Measurements from ENCODE around the gene COMMD7.
"Not testable (repeated sequence)": the region's sequence is repeated elsewhere in the genome, so short reads cannot be mapped to it uniquely, and the experiment has no call there.

COMMD7 gene

DNA sequence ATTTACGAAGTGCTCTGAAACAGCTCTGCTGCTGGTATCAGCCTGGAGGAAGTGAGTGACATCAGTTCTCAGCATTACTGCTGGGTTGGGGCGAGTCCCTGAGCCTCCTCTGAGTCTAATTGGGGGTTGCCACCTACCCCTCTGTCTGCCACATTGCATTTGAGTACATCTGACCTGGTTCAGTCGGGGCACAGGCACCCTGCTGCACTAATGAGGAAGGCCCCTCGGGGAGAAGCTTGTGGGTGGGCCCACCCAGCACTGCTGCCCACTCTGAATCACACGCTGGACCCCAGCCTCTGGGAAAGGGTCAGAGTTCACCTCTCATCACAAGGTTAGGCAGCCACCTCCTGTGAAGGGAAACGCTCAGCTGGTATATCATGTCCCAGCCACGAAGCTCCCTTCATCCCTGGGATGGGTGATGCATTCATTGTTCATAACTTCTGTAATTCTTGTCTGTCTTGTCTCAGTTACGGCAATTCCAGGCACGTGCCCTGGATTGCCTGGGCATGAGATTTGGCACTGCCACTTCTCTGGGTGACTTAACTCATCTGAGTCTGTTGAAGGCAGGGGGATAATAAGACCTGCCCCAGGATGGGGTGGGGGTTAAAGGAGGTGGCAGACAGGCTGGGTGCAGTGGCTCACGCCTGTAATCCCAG is 32.2 kb upstream of the COMMD7 start:
- H3K27ac Mint-ChIP-seq = no peak overlapping the region

GRCh38 chr20:32773855-32774254 is 30.6 kb upstream of the COMMD7 start:
- H3K27me3 Mint-ChIP-seq = no peaks in the 10 kb centered on the region
- no peak overlapping the region for H3K4me3 Mint-ChIP-seq
- no peak overlapping the region for H3K27ac Mint-ChIP-seq
- peaks cover 48% of the 10 kb centered on the region for H3K4me1 Mint-ChIP-seq (ENCODE audit: low read depth)
- no peaks in the 10 kb centered on the region for H3K9me3 Mint-ChIP-seq (ENCODE audit: low read depth)
- no peaks in the 10 kb centered on the region for H3K36me3 Mint-ChIP-seq

More for the DNA sequence above, 32.2 kb upstream of the COMMD7 start:
- no peaks in the 10 kb centered on the region for H3K9me3 Mint-ChIP-seq (ENCODE audit: low read depth)
- H3K36me3 Mint-ChIP-seq = no peaks in the 10 kb centered on the region
- no peaks in the 10 kb centered on the region for H3K27me3 Mint-ChIP-seq
- H3K4me3 Mint-ChIP-seq = no peak overlapping the region
- H3K4me1 Mint-ChIP-seq (ENCODE audit: low read depth) = peaks cover 48% of the 10 kb centered on the region

GRCh38 chr20:32773223-32773622 is 30.0 kb upstream of the COMMD7 start:
- no peak overlapping the region for H3K4me3 Mint-ChIP-seq

DNA sequence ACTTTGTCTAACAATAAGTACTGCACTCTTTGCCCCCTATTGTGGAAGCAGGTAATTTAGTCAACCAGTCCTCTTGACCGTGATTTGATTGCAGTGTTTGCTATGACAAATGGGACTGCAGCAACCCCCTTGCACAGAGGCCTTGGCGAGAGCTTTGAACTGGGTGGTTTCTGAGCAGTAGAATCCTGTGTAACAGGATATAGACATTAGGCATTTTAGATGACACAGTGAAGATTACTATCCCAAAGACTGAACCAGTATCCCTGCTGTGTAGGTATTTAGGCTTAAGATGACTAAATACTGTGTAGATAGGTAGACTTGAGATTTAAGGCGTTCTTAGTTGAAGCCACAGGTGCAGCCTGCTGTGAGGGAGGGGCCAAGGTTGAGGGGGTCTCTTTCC is 28.8 kb upstream of the COMMD7 start:
- Mint-ChIP-seq H3K36me3 (no peaks in the 10 kb centered on the region), H3K27ac (peak overlapping the region; percentile 77), H3K4me1 (ENCODE audit: low read depth) (peaks cover 44% of the 10 kb centered on the region), H3K27me3 (no peaks in the 10 kb centered on the region), H3K9me3 (ENCODE audit: low read depth) (no peaks in the 10 kb centered on the region), H3K4me3 (no peak overlapping the region)

More at GRCh38 chr20:32773223-32773622, 30.0 kb upstream of the COMMD7 start:
- Mint-ChIP-seq H3K27ac (peak overlapping the region; percentile 22), H3K9me3 (ENCODE audit: low read depth) (no peaks in the 10 kb centered on the region), H3K36me3 (no peaks in the 10 kb centered on the region), H3K4me1 (ENCODE audit: low read depth) (peaks cover 45% of the 10 kb centered on the region), H3K27me3 (no peaks in the 10 kb centered on the region)

- no peak overlapping the region for H3K4me3 Mint-ChIP-seq
- H3K36me3 Mint-ChIP-seq = no peaks in the 10 kb centered on the region
- H3K9me3 Mint-ChIP-seq (ENCODE audit: low read depth) = no peaks in the 10 kb centered on the region
- no peak overlapping the region for H3K27ac Mint-ChIP-seq
- no peaks in the 10 kb centered on the region for H3K27me3 Mint-ChIP-seq
- H3K4me1 Mint-ChIP-seq (ENCODE audit: low read depth) = peaks cover 26% of the 10 kb centered on the region
These were observed 24.3 kb upstream of the COMMD7 start for GRCh38 chr20:32767418-32768198.

- not testable (repeated sequence) for H3K27me3 Mint-ChIP-seq; H3K27ac Mint-ChIP-seq; H3K36me3 Mint-ChIP-seq; H3K9me3 Mint-ChIP-seq (ENCODE audit: low read depth); H3K4me3 Mint-ChIP-seq
- H3K4me1 Mint-ChIP-seq (ENCODE audit: low read depth) = peaks cover 14% of the 10 kb centered on the region
These were observed 22.1 kb upstream of the COMMD7 start for GRCh38 chr20:32765230-32765875.

DNA sequence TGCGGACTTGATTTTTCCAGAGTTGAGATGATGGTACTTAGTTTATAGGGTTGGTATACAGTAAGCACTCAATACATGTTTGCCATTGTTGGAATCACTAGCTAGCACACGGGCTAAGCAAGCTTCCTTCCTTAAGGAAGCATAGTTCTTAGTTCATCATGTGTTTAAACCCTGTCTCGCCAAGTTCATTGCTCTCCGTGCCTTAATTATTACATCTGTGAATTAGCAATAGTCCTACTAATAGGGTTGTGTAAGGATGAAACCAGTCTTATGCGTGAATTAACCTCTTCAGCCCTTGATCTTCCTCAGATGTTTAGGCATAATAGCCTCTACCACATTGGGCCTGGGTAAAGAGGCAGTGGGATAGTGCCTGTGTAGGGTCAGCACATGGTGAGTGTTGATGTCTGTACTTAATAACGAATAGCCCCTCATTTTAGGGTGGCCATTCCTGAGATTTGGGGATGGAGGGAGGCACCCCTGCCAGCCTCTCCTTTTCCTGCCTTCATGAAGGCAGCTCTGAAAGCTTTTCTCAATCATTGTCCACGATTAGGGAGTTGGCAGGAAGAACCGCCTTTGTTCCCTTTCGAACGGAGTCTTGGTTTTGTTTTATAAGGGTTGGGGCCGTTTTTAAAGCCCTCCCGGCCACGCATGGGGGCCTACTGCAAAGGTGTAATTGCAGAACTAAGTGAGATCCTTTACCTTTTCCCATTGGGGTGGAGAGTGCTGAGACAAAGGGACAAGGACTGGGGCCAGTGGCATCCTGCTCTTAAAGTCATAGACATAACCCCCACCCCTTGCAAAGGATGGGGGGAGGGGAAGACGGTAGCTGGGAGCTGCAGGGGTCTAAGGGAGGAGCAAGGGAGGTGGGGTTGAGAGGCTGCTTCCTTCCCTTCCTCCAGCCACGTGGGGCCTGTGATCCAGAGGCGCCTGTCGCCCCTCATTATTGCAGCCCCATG is 21.0 kb upstream of the COMMD7 start:
- Mint-ChIP-seq H3K4me3 (peak overlapping the region; percentile 60), H3K9me3 (ENCODE audit: low read depth) (no peaks in the 10 kb centered on the region), H3K27ac (no peak overlapping the region)

GRCh38 chr20:32763202-32764004 is 20.1 kb upstream of the COMMD7 start:
- Mint-ChIP-seq H3K27me3 (no peaks in the 10 kb centered on the region), H3K4me1 (ENCODE audit: low read depth) (peaks cover 14% of the 10 kb centered on the region), H3K27ac (no peak overlapping the region), H3K9me3 (ENCODE audit: low read depth) (no peaks in the 10 kb centered on the region), H3K36me3 (no peaks in the 10 kb centered on the region), H3K4me3 (peak overlapping the region; percentile 84)

More for the DNA sequence above, 21.0 kb upstream of the COMMD7 start:
- Mint-ChIP-seq H3K36me3 (no peaks in the 10 kb centered on the region), H3K4me1 (ENCODE audit: low read depth) (peaks cover 14% of the 10 kb centered on the region), H3K27me3 (no peaks in the 10 kb centered on the region)

GRCh38 chr20:32762754-32763201 is 19.5 kb upstream of the COMMD7 start:
- no peaks in the 10 kb centered on the region for H3K27me3 Mint-ChIP-seq
- H3K4me1 Mint-ChIP-seq (ENCODE audit: low read depth) = peaks cover 14% of the 10 kb centered on the region
- no peak overlapping the region for H3K27ac Mint-ChIP-seq
- H3K9me3 Mint-ChIP-seq (ENCODE audit: low read depth) = no peaks in the 10 kb centered on the region
- H3K36me3 Mint-ChIP-seq = no peaks in the 10 kb centered on the region
- peak overlapping the region; percentile 84 for H3K4me3 Mint-ChIP-seq

DNA sequence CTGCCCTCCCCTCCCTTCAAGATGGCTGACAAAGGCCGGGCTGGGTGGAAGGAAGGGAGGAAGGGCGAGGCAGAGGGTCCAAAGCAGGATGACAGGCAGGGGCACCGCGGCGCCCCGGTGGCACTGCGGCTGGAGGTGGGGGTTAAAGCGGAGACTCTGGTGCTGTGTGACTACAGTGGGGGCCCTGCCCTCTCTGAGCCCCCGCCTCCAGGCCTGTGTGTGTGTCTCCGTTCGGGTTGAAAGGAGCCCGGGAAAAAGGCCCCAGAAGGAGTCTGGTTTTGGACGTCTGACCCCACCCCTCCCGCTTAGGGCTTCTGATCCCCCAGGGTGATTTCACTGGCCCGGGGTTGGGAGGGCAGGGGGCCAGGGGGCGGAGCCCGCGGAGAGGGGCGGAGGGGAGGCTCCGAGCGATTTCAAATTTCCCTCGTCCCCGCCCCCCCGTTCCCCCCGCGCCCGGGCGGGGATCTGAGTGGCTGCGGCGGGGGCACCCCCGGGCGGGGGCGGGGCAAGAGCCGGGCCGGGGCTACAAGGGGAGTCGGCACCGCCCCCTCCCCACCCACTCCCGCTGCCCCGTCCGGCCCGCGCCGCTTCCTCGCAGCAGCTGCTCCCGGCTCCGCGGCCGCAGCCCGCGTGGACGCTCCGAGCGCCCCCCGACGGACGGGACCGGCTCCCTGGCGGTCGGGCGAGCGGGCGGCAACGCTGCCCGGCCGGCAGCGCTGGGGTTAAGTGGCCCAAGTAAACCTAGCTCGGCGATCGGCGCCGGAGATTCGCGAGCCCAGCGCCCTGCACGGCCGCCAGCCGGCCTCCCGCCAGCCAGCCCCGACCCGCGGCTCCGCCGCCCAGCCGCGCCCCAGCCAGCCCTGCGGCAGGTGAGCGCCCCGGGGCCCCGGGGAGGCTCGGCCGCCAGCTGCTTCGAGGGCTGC is 18.8 kb upstream of the COMMD7 start, which contains the start of gene DNMT3B:
TSS of gene DNMT3B (plus strand) at position 555 of the 923 bp plus-strand sequence. CDS start 17,939 bp downstream, outside the sequence.
- Mint-ChIP-seq H3K36me3 (no peaks in the 10 kb centered on the region), H3K4me3 (peak within 1 kb of the TSS; percentile 85), H3K4me1 (ENCODE audit: low read depth) (peaks cover 14% of the 10 kb centered on the region), H3K9me3 (ENCODE audit: low read depth) (no peaks in the 10 kb centered on the region), H3K27ac (peak within 1 kb of the TSS; percentile 50), H3K27me3 (no peaks in the 10 kb centered on the region)

DNA sequence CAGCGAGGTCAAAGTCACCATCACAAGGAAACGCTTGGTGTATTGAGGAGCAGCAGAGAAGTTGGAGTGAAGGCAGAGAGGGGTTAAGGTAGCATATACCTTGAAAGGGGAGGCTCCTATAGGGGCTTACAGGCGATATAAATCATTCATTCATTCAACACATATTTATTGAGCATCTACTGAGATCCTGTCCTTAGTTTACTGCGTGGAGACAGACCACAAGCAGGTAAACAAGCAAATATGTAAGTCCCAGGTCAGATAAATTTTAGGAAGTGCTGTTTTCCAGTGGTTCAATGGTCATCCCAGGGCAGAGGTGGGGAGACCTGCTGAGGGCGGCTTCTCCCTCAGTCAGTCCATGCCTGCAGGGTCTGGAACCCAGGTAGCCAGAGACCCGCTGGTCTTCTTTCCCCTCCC is 18.2 kb upstream of the COMMD7 start:
- H3K4me1 Mint-ChIP-seq (ENCODE audit: low read depth) = peaks cover 14% of the 10 kb centered on the region
- H3K27me3 Mint-ChIP-seq = no peaks in the 10 kb centered on the region
- H3K36me3 Mint-ChIP-seq = no peaks in the 10 kb centered on the region
- H3K4me3 Mint-ChIP-seq = peak overlapping the region; percentile 85
- peak overlapping the region; percentile 50 for H3K27ac Mint-ChIP-seq
- no peaks in the 10 kb centered on the region for H3K9me3 Mint-ChIP-seq (ENCODE audit: low read depth)

DNA sequence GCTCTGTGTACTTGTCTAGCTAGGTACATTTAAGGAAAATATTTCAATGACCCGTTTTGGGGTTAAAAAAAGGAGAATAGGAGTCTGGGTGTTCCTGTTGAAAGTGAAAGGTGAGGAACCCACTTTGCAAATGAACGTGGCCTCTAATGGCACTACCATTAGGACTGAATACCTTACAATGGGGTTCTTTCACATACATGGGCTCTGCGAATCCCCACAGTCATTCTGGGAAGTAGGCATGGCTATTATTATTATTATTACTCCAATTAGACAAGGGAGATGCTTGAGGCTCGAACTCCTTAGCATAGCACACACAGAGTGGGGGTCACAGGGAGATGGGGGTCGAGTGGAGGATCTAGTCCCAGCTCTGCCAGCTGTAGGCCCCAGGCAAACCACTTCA is 12.9 kb upstream of the COMMD7 start:
- no peaks in the 10 kb centered on the region for H3K9me3 Mint-ChIP-seq (ENCODE audit: low read depth)
- no peaks in the 10 kb centered on the region for H3K36me3 Mint-ChIP-seq
- H3K4me3 Mint-ChIP-seq = no peak overlapping the region
- peaks cover 2% of the 10 kb centered on the region for H3K4me1 Mint-ChIP-seq (ENCODE audit: low read depth)
- H3K27me3 Mint-ChIP-seq = no peaks in the 10 kb centered on the region
- no peak overlapping the region for H3K27ac Mint-ChIP-seq

DNA sequence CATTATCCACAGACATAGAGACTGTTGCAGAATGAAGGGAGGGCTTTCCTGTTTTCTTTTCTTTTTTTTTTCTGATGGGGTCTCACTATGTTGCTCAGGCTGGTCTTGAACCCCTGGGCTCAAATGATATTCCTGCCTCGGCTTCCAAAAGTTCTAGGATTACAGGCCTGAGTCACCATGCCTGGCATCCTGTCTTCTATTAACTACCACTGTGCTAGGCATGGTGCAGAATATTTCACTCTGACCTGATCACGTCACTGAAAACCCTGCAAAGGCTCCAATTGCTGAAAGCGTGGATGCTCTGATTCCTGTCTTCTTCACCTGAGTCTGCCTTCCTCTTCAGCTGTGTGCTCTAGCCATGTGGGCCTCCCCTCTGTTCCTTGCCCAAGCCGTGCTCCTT is 10.5 kb upstream of the COMMD7 start:
- Mint-ChIP-seq H3K9me3 (ENCODE audit: low read depth) (no peaks in the 10 kb centered on the region), H3K4me3 (no peak overlapping the region), H3K36me3 (no peaks in the 10 kb centered on the region), H3K27me3 (no peaks in the 10 kb centered on the region), H3K27ac (no peak overlapping the region), H3K4me1 (ENCODE audit: low read depth) (no peaks in the 10 kb centered on the region)
